DND-41 (cell line): Measurements from ENCODE around the gene MEGF8.

Experiments used
- ATAC-seq: fragments of 200-7000 bp; cut with Tn5 transposase; 3 replicates; pipeline ENCODE4 v1.9.1; 2021; ENCODE audit warnings: low read depth; ENCODE audit not compliant: insufficient read depth
- DNase-seq: peaks from one replicate; pipeline ENCODE4 v3.0.0-alpha.2; 2020
- H2AFZ ChIP-seq: 2 replicates; pipeline ENCODE4 v1.6.0; 2012; ENCODE audit warnings: low read depth, low read length
- H3K27ac ChIP-seq: 2 replicates; pipeline ENCODE4 v1.5.1; 2012; ENCODE audit warnings: low read length, inconsistent platforms
- H3K27me3 ChIP-seq: fragments of 200-600 bp; sonication (generic); 2 replicates; pipeline ENCODE4 v1.6.0; 2012; ENCODE audit warnings: low read length, mild to moderate bottlenecking, inconsistent platforms; ENCODE audit not compliant: insufficient read depth, poor library complexity
- H3K36me3 ChIP-seq: 2 replicates; pipeline ENCODE4 v1.5.1; 2012; ENCODE audit warnings: low read length, inconsistent platforms; ENCODE audit not compliant: insufficient read depth
- H3K4me1 ChIP-seq: 2 replicates; pipeline ENCODE4 v1.5.1; 2012; ENCODE audit warnings: mild to moderate bottlenecking, low read length; ENCODE audit not compliant: insufficient read depth
- H3K4me2 ChIP-seq: 2 replicates; pipeline ENCODE4 v1.6.0; 2012; ENCODE audit warnings: mild to moderate bottlenecking, moderate library complexity, low read length, inconsistent platforms; ENCODE audit not compliant: insufficient read depth
- H3K4me3 ChIP-seq, 2 experiments: fragments of 200-600 bp in 1 of 2; shearing (Covaris generic) in 1 of 2; 2 replicates each; pipeline ENCODE4 v1.5.1; 2012 to 2016; ENCODE audit warnings: inconsistent platforms in 2 of 2, low read length in 2 of 2, mild to moderate bottlenecking in 2 of 2, low read depth in 1 of 2, moderate library complexity in 1 of 2
- H3K79me2 ChIP-seq: 2 replicates; pipeline ENCODE4 v1.6.0; 2012; ENCODE audit warnings: low read length, inconsistent platforms; ENCODE audit not compliant: insufficient read depth
- H3K9ac ChIP-seq: 2 replicates; pipeline ENCODE4 v1.6.0; 2012; ENCODE audit warnings: low read depth, mild to moderate bottlenecking, inconsistent platforms, low read length, moderate library complexity
- H3K9me3 ChIP-seq: 2 replicates; pipeline ENCODE4 v1.5.1; 2012; ENCODE audit warnings: low read length, moderate library complexity, mild to moderate bottlenecking, inconsistent platforms; ENCODE audit not compliant: insufficient read depth, severe bottlenecking
- H4K20me1 ChIP-seq: 2 replicates; pipeline ENCODE4 v1.6.0; 2012; ENCODE audit warnings: low read length; ENCODE audit not compliant: insufficient read depth
- EZH2 ChIP-seq: IDR thresholded peaks from 3 replicates; pipeline ENCODE4 v1.6.1; 2012; ENCODE audit warnings: borderline replicate concordance, low read depth, mild to moderate bottlenecking, moderate library complexity, low read length, inconsistent platforms; ENCODE audit not compliant: severe bottlenecking
- TF ChIP-seq, protein P1 (sequence below): IDR thresholded peaks from 2 replicates; pipeline ENCODE4 v1.5.1; 2012; ENCODE audit warnings: borderline replicate concordance, low read length, moderate library complexity, mild to moderate bottlenecking; ENCODE audit not compliant: poor library complexity, severe bottlenecking; ENCODE audit errors: extremely low read depth

MEGF8 gene

DNA sequence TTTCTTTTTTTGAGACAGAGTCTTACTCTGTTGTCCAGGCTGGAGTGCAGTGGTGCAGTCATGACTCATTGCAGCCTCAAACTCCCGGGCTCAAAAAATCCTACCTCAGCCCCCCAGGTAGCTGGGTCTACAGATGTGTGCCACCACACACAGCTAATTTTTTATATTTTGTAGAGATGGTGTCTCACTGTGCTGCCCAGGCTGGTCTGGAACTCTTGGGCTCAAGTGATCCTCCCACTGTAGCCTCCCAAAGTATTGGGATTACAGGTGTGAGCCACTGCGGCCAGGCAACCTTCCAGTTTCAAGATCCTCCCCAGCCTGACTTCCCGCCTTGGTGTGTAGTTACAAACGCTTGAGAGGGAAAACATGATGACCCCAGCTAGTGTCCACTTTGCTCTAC is 42.5 kb downstream of the MEGF8 start:
- ATAC-seq (no peak), DNase-seq (no peak)
- no peaks in the 10 kb centered on the region; the same call in 1 of the 2 replicates for H4K20me1 ChIP-seq
- no peak overlapping the region for H2AFZ ChIP-seq
- no peak overlapping the region for H3K9ac ChIP-seq
- no peaks in the 10 kb centered on the region for H3K79me2 ChIP-seq
- no peaks in the 10 kb centered on the region for H3K27me3 ChIP-seq
- H3K4me1 ChIP-seq: no peaks in the 10 kb centered on the region
- no peak for TF ChIP-seq EZH2
- TF ChIP-seq, protein P1, sequence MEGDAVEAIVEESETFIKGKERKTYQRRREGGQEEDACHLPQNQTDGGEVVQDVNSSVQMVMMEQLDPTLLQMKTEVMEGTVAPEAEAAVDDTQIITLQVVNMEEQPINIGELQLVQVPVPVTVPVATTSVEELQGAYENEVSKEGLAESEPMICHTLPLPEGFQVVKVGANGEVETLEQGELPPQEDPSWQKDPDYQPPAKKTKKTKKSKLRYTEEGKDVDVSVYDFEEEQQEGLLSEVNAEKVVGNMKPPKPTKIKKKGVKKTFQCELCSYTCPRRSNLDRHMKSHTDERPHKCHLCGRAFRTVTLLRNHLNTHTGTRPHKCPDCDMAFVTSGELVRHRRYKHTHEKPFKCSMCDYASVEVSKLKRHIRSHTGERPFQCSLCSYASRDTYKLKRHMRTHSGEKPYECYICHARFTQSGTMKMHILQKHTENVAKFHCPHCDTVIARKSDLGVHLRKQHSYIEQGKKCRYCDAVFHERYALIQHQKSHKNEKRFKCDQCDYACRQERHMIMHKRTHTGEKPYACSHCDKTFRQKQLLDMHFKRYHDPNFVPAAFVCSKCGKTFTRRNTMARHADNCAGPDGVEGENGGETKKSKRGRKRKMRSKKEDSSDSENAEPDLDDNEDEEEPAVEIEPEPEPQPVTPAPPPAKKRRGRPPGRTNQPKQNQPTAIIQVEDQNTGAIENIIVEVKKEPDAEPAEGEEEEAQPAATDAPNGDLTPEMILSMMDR: no peak
- H3K9me3 ChIP-seq: no peaks in the 10 kb centered on the region
- H3K27ac ChIP-seq: no peak overlapping the region
- H3K4me3 ChIP-seq: no peak overlapping the region
- H3K36me3 ChIP-seq: peaks cover 17% of the 10 kb centered on the region
- no peak overlapping the region for H3K4me2 ChIP-seq

DNA sequence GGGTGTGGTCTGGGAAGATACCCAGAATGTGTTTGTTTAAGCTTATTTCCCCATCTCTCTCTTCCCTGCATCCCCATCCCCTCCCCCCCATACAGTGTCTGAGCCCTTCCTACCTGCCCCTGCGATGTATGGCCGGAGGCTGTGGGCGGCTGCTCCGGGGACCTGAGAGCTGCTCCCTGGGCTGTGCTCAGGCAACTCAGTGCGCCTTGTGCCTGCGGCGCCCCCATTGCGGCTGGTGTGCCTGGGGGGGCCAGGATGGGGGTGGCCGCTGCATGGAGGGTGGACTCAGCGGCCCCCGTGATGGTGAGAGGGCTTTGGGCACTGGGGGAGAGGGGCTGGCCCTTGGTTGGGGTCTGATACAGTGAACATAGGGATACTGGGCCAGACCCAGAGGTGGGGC is 42.9 kb downstream of the MEGF8 start:
- ATAC-seq (no peak), DNase-seq (no peak)
- TF ChIP-seq EZH2: no peak
- TF ChIP-seq, protein P1: no peak

DNA sequence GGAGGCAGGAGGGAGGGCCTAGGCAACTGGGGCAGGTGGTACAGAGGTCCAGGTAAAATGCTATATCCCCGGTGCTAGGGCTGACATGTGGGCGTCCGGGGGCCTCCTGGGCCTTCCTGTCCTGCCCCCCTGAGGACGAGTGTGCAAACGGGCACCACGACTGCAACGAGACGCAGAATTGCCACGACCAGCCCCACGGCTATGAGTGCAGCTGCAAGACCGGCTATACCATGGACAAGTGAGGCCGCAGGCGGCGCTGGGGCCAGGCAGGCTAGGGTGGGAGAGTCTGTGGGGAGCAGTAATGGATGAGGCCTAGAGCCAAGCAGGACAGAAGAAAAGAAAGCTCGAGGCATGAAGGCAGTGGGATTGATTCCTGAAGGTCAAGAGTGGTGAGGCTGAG is 43.3 kb downstream of the MEGF8 start:
- Histone ChIP-seq H3K4me2 (no peak overlapping the region), H3K9ac (no peak overlapping the region), H3K4me3 (no peak overlapping the region), H3K4me1 (no peaks in the 10 kb centered on the region), H3K9me3 (no peaks in the 10 kb centered on the region), H2AFZ (no peak overlapping the region), H3K27ac (no peak overlapping the region), H3K27me3 (no peaks in the 10 kb centered on the region), H3K79me2 (no peaks in the 10 kb centered on the region), H3K36me3 (peaks cover 11% of the 10 kb centered on the region), H4K20me1 (no peaks in the 10 kb centered on the region; the same call in 1 of the 2 replicates)
- DNase-seq: no peak
- TF ChIP-seq, protein P1: no peak
- ATAC-seq: no peak

More for the DNA sequence above, 42.9 kb downstream of the MEGF8 start:
- H3K36me3 ChIP-seq: peaks cover 13% of the 10 kb centered on the region
- no peak overlapping the region for H3K27ac ChIP-seq
- H3K9me3 ChIP-seq: no peaks in the 10 kb centered on the region
- no peak overlapping the region for H2AFZ ChIP-seq
- no peaks in the 10 kb centered on the region for H3K79me2 ChIP-seq
- no peak overlapping the region for H3K9ac ChIP-seq
- no peaks in the 10 kb centered on the region for H3K27me3 ChIP-seq
- no peak overlapping the region for H3K4me3 ChIP-seq
- H3K4me2 ChIP-seq: no peak overlapping the region
- H4K20me1 ChIP-seq: no peaks in the 10 kb centered on the region; the same call in 1 of the 2 replicates
- H3K4me1 ChIP-seq: no peaks in the 10 kb centered on the region
